Stimulated activated CD4-positive, alpha-beta T cell treated with anti-CD3 and anti-CD28 coated beads, Interleukin-2, amount 100 ng/mL, for 24 hours (primary cell): ENCODE measurements around the gene JUND.

Experiments used
- DNase-seq, 2 donors: peaks; one replicate each; pipeline ENCODE4 v3.0.0-alpha.2; 2020

JUND gene

DNA sequence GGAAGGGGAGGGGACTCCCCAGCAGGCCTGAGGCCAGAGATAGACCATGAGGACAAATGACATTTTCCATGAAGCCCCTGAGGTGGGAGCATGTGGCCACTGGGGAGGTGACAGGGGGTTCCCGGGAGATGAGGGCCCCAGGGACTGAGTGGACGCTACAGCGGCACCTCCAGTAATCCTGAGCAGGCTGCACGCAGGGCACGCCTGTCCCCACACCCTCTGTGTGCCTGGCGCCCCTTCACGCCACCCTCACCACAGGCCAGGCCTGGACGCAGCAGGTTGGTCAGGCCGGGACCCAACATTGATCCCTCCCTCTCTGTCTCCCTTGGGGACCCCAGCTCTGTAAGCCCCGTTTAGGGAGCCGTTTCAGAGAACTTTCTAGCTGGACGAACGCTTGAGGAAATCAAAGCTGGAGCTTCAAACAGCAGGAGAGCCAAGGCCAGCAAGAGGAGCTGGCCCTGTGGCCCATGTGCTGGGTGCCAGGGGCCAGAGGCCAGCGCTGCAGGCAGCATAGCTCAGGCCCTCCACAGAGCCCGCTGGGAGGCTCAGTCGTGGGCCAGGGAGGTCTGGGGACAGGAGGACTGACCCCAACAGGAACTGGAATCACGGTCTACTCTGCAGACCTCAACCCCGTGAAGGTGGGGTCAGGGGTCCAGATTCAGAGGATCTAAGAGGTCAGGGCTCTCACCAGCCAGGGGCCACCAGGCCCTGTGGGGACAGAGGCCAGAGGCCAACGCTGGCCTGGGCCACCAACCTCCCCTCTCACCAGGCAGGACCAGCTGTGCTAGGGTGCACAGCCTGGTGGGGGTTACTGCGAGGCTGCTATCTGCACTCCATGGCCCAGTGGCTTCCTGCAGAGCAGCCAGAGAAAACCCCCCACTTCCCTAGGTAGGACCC lies 26.9 kb upstream of the JUND start:
- DNase-seq: no peak

DNA sequence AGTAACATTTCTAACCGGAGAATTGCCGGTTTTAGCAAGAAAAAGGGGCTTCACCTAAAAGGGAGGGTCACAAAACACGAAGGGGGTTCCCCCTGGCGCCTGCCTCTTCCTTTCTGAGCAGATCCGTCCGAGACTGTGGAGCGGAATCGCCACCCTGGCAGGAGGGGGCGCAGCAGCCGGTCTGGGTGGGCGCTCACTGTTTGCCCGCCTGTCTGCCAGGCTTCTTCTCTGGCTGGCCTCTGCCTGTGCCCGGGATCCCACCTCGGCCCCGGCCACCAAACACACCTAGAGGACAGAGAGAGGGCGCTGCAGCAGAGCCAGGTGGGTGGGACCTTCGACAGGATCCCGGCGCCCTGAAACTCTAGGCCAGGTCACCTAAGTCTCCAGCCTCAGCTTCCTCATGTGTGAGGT lies 25.9 kb upstream of the JUND start:
- no peak for DNase-seq

DNA sequence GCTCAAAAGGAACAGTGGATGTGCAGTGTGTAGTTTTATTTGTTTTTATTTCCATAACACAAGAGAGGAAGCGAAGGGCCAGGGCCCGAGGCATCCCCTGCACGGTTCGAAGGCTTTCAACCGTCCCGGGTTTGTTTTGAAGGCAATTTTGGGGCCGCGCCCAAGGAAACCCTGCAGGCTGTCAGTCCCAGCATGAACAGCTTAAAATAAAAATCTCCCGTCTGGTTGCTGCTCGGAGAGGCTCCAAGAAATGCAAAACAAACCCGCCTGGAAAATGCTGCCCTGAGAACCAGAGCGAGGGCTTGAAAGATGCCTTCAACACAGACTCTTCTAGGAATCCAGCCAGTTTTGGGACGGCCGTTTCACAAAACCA lies 25.5 kb upstream of the JUND start:
- DNase-seq: no peak

DNA sequence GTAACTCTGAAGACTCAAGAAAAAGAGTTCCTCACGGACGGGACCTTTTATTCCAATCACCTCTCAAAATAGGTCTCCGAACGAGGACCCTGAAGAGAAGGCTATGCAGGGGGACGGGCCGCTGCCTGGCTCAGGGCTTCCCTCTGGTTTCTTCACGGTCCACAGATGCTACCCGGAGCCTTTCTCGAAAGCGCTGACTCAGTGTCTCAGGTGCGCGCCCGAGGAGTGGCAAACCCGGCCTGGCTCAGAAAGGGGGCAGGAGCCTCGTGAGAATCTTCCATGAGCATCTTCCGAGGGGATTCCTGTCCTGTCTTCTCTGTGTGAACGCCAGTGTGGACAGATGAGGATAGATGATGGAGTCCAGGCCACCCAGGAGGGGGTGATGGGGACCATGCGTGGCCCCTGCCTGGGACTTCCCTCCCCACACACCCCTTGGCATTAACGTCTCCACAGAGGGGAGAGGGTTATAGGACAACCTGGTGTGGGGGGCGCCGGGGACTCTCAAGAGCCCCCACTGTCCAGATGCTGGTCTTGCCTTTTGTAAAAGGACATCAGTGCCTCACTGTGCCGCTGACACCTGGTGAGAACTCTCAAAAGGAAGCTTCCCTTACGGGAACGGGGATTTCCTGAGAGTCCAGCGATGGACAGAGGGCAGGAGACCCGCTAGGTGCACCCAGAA lies 24.9 kb upstream of the JUND start:
- DNase-seq: no peak

DNA sequence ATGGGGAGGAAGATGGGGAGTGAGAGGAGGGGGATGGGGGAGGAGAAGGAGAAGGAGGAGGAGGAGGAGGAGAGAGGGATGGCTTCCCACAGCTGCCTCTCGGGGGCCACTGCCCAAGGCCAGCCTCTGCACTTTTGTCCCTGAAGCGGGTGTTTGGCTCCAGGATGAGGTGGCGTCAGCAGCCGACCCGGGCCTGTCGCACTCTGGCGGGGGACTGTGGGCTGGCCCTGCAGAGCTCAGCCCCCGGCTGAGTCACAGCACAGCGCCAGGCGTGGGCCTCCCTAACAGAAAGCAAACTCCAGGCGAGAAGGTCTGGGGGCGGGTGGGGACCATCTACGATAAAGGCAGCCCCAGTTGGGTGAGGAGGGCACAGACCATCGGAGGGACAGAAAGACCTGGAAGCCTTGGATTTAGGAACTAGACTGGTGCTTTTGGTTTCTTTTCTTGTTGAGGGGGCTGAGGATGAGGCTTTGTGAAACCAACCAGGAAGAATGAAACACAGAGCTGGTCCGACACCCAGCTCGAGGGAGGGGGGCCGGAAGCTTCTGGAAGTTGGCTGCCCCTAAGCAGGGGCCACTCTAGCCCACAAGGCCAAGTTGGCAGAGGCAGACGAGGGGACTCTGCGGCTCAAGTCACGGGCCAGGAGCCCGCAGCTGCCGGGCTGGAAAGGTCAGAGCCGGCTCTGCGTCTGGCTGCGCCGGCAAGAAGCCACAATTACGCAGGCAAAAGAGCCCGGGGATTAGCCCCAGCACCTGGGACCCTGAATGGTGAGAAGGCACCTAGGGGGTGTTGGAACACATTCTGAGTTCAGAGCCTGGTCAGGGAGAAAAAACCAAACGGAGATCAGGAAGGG lies 23.3 kb upstream of the JUND start:
- DNase-seq: peak; percentile 85 to 88

- DNase-seq: peak in 1 of 2 donors; percentile 47
Observed at GRCh38 chr19:18304208-18304457, 22.7 kb upstream of the JUND start.

GRCh38 chr19:18301718-18302111 lies 20.3 kb upstream of the JUND start:
- no peak for DNase-seq

DNA sequence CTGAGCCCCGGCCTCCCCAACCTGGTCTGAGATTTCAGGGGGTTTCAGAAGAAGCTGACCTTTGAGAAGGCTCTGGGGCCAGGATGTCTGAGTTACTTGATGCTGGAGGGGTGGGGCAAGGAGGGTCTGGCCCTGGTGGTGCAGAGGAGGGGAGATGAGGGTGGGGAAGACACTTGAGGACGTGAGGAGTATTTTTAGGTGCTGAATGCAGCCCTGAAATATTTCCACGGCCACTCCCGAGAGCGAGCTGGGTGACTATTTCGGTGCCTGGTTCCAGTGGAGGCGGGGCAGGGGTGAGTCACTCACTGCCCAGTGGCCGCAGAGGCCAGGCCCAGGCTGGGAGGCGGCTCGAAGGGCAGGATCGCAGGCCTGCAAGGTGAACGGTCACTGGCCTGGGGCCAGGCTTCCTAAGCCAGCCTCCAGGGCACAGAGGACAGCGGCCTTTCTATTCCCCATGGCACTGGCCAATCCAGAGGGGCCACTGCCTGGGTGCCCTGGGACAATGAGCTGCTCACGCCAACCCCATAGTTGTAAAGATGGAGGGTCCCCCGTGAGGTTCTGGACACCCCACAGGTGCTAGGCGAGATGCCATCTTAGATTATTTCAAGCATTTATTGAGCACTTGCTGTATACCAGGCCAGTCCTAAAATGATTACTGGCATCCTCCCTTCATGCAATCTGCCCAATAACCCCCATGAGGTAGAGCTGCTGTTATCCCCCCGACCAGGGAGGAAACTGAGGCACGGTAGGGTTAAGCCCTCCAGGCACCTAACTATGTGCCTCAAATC lies 19.7 kb upstream of the JUND start:
- DNase-seq: no peak

DNA sequence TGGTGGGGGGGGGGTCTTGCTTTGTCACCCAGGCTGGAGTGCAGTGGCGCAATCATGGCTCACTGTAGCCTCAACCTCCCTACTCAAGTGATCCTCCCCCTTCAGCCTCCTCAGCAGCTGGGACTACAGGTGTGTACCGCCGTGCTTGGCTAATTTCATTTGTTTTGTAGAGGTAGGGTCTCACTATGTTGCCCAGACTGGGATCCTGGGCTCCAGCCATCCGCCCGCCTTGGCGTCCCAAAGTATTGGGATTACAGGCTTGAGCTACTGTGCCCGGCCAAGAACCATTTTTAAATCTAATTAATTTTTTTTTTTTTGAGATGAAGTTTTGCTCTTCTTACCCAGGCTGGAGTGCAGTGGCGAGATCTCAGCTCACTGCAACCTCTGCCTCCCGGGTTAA lies 18.2 kb upstream of the JUND start:
- no peak for DNase-seq

DNA sequence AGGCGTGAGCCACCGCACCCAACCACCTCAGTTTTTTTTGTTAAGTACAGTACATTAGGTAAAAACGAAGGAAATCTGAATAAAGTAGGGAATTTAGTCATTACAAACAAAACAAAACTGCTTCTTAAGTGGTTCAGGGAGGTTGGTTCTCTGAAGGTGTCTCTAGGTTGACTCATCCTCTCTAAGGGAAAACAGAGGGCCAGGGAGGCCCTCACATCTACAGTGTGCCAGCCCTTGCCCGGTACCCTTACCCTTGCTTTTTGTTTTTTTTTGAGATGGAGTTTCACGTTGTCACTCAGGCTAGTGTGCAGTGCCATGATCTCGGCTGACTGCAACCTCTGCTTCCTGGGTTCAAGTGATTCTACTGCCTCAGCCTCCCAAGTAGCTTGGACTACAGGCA lies 17.2 kb upstream of the JUND start:
- no peak for DNase-seq

DNA sequence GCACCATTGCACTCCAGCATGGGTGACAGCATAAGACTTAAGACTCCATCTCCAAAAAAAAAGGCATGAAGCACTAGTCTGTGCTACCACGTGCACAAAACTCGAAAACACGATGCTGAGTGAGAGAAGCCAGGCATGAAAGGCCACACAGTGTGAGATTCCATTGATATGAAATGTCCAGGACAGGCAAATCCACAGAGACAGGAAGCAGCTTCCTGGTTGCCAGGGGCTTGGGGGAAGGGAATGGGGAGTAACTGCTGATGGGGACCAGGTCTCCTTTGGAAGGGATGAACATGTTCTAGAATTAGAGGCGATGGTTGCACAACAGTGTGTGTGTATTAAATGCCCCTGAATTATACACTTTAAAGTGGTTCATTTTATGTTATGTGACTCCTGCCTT lies 15.9 kb upstream of the JUND start:
- DNase-seq: no peak

- DNase-seq: no peak
Observed at GRCh38 chr19:18295034-18295451, 13.6 kb upstream of the JUND start.

- peak; percentile 91 to 95 for DNase-seq
Observed at GRCh38 chr19:18294467-18294864, 13.0 kb upstream of the JUND start.

DNA sequence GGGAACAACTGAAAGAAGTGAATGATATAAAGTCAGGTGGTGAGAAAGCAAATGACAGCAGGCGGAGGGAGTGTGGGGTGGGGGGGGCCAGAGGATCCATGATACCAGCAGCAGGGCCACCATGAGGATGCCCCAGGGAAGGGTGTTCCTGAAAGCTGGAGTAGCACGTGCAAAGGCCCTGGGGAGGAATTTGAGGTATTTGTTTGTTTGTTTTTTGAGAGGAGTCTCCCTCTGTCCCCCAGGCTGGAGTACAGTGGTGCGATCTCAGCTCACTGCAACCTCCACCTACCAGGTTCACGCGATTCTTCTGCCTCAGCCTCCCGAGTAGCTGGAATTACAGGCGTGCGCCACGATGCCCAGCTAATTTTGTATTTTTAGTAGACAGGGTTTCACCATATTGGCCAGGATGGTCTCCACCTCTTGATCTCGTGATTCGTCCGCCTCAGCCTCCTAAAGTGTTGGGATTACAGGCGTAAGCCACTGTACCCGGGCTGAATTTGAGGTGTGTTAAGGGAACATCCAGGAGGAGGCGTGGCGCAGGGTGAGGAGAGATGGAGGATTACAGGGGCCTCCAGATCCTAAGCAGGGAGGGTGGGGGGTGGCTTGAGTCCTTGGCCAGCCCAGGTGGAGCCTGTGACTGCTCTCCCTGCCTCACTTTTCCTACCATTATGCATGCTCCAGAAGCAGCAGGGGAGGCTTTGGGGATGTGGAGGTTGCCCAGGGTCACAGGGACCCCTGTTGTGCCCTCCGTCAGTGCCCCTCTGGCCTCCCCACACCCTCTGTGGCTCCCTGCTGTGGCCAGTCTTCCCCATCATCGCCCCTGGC lies 12.4 kb upstream of the JUND start:
- no peak for DNase-seq

GRCh38 chr19:18292810-18293641 lies 11.6 kb upstream of the JUND start:
- DNase-seq: peak; percentile 56 to 74

GRCh38 chr19:18292462-18292809 lies 11.0 kb upstream of the JUND start:
- DNase-seq: peak; percentile 37 to 46

- DNase-seq: peak; percentile 80 to 91
Observed at GRCh38 chr19:18291590-18292461, 10.4 kb upstream of the JUND start.

- no peak for DNase-seq
Observed at GRCh38 chr19:18291019-18291524, 9.7 kb upstream of the JUND start.

DNA sequence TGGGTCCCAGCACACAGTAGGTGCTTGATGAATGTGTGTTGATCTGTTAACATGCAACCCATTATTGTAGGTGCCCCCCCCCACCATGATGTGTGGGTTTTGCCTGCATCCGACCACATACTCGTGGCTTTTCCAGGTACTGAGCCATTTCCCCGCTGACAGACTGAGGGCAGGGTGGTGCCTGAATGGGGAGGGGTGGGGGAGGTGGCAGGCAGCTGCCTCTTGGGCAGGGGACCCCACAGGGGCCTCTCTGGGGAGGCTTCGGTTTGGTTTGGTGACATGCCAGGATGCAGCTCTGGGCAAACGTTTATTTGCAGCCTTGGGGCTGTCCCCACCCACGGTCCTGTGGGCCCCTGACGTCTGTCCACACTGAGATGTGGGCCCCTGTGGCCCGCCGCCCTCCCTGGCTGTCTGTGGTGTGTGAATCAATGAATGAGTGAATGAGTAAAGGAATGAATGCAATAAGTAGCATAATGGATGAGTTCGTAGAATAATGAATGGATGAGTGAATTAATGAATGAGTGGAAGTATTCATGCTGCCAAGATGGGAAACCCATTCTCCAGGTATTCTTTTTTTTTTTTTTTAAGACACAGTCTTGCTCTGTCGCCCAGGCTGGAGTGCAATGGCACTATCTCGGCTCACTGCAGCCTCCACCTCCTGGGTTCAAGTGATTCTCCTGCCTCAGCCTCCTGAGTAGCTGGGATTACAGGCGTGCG lies 9.0 kb upstream of the JUND start:
- DNase-seq: peak; percentile 90 to 92
